ENCODE data around the gene CHD6.

The CHD6 gene

GRCh38 chr20:41505184-41505583, 113.0 kb downstream of the CHD6 start:
- DNase-seq: no peak

DNA sequence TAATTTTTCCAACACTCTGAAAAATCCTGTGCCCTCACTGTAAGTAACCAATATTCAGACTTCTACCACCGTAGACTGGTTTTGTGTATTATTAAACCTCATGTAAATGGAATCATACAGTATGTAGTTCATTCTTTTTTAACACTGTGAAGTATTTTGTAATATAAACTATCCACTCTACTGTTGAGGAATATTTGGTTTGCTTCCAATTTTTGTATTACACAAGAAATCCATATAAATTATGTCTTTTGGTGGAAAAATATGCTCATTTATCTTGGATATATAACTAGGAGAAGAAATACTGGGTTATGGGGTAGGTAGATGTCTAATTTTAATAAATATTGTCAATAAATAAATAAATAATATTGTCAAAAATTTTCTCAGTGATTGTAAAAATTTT, 116.8 kb downstream of the CHD6 start:
- DNase-seq: no peak

DNA sequence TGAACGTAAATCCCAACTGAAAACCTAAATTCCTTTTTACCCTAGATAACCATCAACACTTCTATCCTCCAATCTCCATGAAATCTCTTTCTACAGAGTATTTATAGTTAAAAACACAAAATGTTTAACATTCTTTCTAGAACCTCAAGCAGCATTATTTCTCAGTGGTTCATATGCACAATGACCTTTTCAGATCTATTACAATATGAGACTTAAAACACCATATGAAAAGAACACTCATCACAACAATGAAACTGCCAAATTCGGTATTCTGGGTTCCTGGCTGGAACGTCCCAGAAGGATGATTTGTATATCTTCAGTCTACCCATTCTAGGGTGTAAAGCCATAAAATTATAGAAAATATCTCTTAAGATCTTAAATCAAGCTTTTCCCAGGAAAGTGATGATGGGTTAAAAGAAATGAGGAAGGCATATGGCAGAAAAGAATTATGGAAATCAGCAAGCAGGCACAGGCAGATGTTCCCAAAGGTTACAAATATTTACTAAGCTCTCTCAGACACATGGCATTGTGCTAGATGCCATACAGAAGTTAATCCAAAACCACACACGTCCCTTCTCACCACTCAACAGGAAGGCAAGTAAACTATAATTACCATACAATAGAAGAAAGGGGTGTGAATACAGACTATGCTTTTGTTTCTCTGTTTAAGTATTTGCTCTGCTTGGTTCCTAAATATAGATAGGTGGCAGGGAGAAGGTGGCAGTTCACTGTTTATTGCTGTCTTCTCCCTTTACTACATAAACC, 118.0 kb downstream of the CHD6 start:
- DNase-seq: peak; percentile 87

DNA sequence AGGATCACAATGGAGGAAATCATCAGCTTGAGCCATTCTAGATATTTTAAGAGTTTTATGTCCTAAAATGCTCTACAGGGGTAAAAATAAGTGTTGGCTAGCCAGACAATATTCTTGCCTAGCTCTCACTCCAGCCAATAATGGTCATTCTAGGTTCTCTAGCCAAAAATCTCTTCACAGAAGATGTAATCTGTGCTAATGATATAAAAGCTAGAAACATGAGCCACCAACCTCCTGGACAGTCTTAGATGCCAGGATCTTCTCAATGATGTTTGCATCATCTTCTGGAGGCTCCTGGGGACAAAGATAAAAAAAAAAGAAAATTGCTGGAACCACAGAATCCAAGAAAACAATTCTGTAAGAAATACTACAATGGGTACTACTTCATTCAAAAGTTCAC, 119.1 kb downstream of the CHD6 start:
- no peak for DNase-seq

DNA sequence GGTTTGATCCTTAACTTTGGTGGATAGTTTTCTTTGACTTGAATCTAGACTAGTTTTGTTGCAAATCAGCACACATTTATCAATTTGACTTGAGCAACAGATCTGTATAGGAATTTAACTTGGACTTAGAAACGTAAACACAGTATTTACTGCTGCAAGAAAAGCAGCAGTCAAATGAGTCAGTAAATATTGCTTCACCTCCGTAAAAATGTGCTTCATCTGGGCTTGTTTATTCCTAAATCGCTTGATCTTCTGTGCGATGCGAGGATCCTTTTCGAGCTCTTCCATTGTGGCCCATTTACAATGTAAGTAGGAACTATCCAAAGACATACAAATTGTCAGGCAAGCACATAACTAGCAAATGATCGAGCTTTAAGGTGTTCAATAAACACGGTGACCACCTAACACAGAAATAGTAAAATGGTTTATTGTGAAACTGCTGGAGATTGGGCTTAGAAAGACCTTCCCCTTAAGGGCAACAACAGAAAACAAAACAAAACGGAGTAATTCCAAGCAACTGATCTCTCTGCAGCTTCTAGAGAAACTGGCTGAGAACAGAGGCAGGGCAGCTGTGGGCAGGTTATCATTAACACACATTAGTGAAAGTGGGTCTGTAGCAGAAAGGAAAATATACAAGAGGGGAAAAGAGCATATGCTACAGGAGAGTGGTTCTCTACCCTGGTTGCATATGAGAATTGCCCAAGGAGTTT, 120.8 kb downstream of the CHD6 start:
- DNase-seq: no peak

DNA sequence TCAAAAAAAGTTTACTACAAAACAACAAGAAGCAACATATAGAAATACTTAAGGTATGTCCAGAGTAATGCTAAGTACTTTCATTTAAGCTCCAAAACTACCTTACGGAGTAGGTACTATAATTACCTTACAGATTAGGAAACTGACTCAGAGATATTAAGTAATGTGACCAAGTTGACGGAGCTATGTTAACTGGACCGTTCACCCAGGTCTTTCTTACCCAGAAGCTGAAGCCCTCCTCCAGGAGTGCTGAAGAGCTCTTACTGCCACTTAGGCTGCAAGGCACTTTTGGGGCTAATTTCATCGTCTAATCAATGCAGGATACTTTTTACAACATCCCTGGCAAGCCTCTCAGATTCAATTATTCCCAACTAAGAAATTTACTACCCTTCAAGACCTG, 123.7 kb downstream of the CHD6 start:
- DNase-seq: no peak

- no peak for DNase-seq
Observed at GRCh38 chr20:41483553-41483930, 134.6 kb downstream of the CHD6 start.

DNA sequence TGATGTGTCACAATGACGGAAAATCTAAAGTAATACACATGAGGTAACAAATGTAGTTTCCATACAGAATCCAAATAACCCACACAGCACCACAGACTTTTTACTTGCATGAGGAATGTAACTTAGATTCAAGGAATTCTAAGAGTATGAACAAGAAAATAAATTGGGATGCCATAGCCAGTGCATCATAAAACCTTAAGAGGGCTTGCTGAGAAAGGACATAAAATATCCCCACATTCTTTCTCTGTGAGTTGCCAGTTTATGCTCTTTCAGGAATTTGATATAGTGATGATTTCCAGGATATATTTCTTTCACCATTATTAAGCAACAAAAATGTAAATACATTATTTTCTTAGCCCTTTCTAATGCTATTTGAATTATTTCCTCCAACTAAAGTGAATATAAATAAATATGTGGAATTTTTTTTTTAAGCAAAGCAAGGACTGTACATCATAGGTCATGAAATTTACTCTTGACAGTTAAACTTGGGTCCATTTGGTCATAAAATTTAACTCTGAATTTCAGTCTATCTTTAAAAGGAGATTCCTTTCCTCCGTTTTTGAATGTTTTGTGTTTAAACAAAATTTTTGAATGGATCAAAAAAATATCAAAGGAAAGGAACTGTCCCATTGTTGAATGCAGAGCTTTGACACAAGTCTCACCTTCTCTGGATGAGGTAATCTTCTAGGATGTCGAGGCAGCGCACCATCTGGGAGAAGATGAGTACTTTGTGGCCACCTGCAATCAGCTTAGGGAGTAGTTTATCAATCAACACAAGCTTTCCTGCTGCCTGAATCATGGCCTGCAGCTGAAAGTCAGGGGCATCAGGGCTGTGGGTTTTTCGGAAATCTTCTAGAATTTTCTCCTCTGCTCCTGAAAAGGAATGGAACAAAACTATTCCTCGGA, 135.3 kb downstream of the CHD6 start:
- no peak for DNase-seq

- DNase-seq: no peak
Observed at GRCh38 chr20:41480054-41480770, 138.0 kb downstream of the CHD6 start.

- no peak for DNase-seq
Observed at GRCh38 chr20:41479113-41479512, 139.1 kb downstream of the CHD6 start.

DNA sequence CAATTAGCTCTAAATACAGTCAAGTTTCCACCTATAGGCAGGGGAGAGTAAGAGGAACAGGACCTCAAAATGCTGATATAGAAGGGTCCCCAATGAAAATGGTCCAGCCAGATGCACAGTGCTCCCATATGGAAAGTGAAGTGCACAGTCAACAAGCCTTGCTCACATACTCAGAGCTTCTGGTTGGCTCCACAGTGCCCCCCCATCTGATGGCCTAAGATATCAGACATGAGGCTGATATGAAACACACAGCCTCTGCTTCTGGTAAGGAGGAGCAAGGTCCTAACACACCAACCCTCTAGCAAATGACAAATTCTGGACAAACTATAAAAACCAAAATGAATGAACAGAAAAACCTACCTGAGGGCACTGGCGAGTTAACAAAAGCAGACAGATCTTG, 140.2 kb downstream of the CHD6 start:
- DNase-seq: no peak

- DNase-seq: peak; percentile 66
Observed at GRCh38 chr20:41476446-41476845, 141.7 kb downstream of the CHD6 start.

DNA sequence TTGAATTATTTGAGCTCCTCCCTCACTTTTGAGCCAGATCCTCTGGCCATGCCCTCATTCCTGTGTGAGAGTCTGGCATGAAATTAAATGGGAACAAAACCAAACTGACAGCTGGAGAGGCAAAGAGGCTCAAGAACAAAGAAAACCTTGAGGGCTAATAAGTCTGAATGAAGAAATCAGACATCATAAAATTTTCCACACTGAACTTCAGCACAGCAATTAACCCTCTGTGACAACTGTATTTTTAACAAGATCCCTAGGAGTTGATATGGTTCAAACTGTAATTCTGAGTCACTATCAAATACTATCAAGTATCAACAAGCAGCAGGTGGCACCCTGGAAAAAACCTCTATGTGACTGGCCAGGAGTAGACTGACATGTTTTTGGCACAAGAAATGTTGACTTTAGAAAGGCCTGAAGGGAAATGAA, 142.2 kb downstream of the CHD6 start:
- DNase-seq: peak; percentile 87

- no peak for DNase-seq
Observed at GRCh38 chr20:41475503-41475902, 142.7 kb downstream of the CHD6 start.

GRCh38 chr20:41470362-41471095, 147.6 kb downstream of the CHD6 start:
- no peak for DNase-seq

DNA sequence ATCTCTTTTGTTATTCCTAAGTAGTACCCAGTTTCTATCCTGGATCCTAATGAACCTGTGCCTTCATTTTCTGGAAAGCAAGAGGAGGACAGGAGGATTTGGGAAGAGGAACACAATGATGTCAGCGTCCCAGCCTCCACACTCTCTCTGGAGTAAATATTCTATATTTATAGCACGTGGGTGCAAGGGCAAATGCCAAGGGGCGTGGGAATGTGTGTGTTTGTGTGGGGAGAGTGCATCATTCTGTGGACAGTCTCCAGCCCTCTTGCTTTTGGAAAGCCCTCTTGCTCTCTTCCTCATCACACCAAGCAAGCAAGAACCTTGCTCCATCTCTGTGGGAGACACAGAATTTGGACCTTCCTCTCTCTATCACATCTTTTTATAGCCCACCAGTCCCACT, 148.3 kb downstream of the CHD6 start:
- DNase-seq: no peak

- no peak for DNase-seq
Observed at GRCh38 chr20:41468994-41469600, 149.1 kb downstream of the CHD6 start.

GRCh38 chr20:41467690-41468089, 150.5 kb downstream of the CHD6 start:
- no peak for DNase-seq

GRCh38 chr20:41467220-41467619, 151.0 kb downstream of the CHD6 start:
- no peak for DNase-seq

DNA sequence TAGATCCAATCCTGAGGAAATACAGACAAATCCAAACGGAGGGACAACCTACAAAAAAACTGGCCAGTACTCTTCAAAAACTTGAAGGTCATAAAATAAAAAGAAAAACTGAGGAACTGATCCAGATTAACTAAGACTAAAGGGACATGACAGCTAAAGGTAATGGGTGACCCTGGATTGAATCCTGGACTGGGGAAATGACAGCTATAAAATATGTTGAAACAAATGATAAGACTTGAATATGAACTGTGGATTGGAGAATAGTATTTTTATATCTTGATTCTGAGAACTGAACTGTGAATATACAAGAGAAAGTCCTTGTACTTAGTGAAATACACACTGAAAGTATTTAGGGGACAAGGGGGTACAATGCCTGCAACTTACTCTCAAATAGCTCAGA, 154.6 kb downstream of the CHD6 start:
- no peak for DNase-seq

DNA sequence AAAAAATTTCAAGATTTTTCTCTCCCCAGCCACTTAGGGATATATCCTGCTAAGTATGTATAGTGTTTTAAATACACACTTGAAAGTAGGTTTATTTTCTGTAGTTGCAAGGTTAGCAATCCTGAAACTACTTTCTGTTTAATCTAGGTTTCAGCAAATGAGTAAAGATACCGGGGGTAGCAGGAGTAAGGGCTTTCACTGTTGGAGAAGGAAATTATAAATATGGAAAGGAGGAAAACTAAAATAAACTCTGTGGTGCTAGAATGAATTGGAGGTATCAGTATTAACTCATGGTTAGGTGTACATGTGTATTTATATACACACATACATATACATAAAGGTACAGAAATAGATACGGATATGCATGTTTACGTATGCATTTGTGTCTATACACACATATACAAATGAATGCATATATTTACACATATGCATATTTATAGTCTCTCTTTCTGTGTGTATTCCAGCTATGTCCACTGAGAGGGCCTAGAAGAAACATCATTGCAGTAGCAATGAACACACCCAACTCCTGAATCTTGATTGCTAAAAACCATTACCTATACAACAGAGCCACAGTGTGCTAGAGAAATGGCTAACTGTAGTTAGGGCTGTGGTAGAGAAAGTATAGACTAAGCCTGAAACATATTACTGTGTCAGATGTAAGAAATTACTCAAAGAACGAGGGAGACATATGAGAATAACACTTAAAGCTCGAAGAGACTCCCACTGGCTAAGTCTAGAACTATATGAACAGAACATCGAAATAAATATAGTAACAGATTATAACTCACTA, 155.6 kb downstream of the CHD6 start:
- DNase-seq: no peak
